Measurements from ENCODE around the gene CCDC188. TPM values are rescaled to one million over a fixed set of nuclear protein-coding genes. Genes with fewer than 3 reads are reported as not detected.
A peak's percentile ranks its signal among the peaks of the same experiment; 100 is the strongest.

The CCDC188 gene
- total RNA-seq, 1 donor from 2014 or later: 8.6 TPM

- peak overlapping the region; percentile 84 for H3K27ac Mint-ChIP-seq (ENCODE audit: unreplicated experiment)
- H3K27me3 Mint-ChIP-seq (ENCODE audit: low read depth): no peaks in the 10 kb centered on the region
- no peaks in the 10 kb centered on the region for H3K9me3 Mint-ChIP-seq
- no peaks in the 10 kb centered on the region for H3K36me3 Mint-ChIP-seq (ENCODE audit: low read depth)
- TF ChIP-seq, protein P1, sequence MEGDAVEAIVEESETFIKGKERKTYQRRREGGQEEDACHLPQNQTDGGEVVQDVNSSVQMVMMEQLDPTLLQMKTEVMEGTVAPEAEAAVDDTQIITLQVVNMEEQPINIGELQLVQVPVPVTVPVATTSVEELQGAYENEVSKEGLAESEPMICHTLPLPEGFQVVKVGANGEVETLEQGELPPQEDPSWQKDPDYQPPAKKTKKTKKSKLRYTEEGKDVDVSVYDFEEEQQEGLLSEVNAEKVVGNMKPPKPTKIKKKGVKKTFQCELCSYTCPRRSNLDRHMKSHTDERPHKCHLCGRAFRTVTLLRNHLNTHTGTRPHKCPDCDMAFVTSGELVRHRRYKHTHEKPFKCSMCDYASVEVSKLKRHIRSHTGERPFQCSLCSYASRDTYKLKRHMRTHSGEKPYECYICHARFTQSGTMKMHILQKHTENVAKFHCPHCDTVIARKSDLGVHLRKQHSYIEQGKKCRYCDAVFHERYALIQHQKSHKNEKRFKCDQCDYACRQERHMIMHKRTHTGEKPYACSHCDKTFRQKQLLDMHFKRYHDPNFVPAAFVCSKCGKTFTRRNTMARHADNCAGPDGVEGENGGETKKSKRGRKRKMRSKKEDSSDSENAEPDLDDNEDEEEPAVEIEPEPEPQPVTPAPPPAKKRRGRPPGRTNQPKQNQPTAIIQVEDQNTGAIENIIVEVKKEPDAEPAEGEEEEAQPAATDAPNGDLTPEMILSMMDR (conservative IDR thresholded peaks at IDR 0.05): no peak
- peaks cover 28% of the 10 kb centered on the region for H3K4me1 Mint-ChIP-seq
- H3K4me3 Mint-ChIP-seq: peak overlapping the region; percentile 66
- peak; percentile 69 for DNase-seq (ENCODE audit: low read depth, low spot score)
Measured at GRCh38 chr22:20155330-20156041, 4.6 kb upstream of the CCDC188 start.

GRCh38 chr22:20154602-20155187 is 3.8 kb upstream of the CCDC188 start:
- H3K36me3 Mint-ChIP-seq (ENCODE audit: low read depth): no peaks in the 10 kb centered on the region
- no peak overlapping the region for H3K4me3 Mint-ChIP-seq
- H3K27ac Mint-ChIP-seq (ENCODE audit: unreplicated experiment): peak overlapping the region; percentile 84
- no peaks in the 10 kb centered on the region for H3K27me3 Mint-ChIP-seq (ENCODE audit: low read depth)
- H3K4me1 Mint-ChIP-seq: peaks cover 28% of the 10 kb centered on the region
- H3K9me3 Mint-ChIP-seq: no peaks in the 10 kb centered on the region
- TF ChIP-seq, protein P1 (conservative IDR thresholded peaks at IDR 0.05): no peak
- peak; percentile 23 for DNase-seq (ENCODE audit: low read depth, low spot score)

- TF ChIP-seq, protein P1 (conservative IDR thresholded peaks at IDR 0.05): peak; percentile 25
- no peaks in the 10 kb centered on the region for H3K27me3 Mint-ChIP-seq (ENCODE audit: low read depth)
- no peaks in the 10 kb centered on the region for H3K36me3 Mint-ChIP-seq (ENCODE audit: low read depth)
- H3K9me3 Mint-ChIP-seq: no peaks in the 10 kb centered on the region
- DNase-seq (ENCODE audit: low read depth, low spot score): no peak
- H3K27ac Mint-ChIP-seq (ENCODE audit: unreplicated experiment): peak overlapping the region; percentile 72
- H3K4me1 Mint-ChIP-seq: peaks cover 28% of the 10 kb centered on the region
- H3K4me3 Mint-ChIP-seq: no peak overlapping the region
Measured at GRCh38 chr22:20153945-20154344, 3.1 kb upstream of the CCDC188 start.

DNA sequence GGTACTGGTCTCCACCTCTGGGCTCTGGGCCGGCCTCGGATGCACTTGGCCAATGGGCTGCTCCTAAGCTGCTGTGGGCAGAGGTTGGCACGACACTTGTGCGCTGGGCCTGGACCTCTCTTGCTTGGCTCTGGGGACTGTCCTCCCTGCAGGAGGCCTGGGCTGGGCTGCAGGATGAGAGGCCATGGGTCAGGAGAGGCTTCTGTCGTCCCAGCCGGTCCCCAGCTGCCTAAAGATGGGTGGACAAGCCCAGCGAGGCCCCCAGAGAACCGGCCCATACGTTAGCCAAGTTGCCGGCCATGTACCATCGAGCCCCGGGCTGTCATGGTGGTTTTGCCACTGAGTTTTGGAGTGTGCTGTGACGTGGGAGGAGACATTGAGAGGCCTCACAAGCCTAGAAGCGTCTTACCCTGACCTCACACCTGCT is 1.6 kb upstream of the CCDC188 start:
- H3K4me1 Mint-ChIP-seq: peaks cover 28% of the 10 kb centered on the region

GRCh38 chr22:20151276-20151588 is 377 bp upstream of the CCDC188 start:
- no peak overlapping the region for H3K27ac Mint-ChIP-seq (ENCODE audit: unreplicated experiment)

More for the DNA sequence above, 1.6 kb upstream of the CCDC188 start:
- no peak for DNase-seq (ENCODE audit: low read depth, low spot score)
- Mint-ChIP-seq H3K4me3 (no peak overlapping the region), H3K27ac (ENCODE audit: unreplicated experiment) (no peak overlapping the region), H3K27me3 (ENCODE audit: low read depth) (no peaks in the 10 kb centered on the region), H3K36me3 (ENCODE audit: low read depth) (no peaks in the 10 kb centered on the region), H3K9me3 (no peaks in the 10 kb centered on the region)
- TF ChIP-seq, protein P1 (conservative IDR thresholded peaks at IDR 0.05): no peak

More at GRCh38 chr22:20151276-20151588, 377 bp upstream of the CCDC188 start:
- DNase-seq (ENCODE audit: low read depth, low spot score): no peak
- Mint-ChIP-seq H3K27me3 (ENCODE audit: low read depth) (no peaks in the 10 kb centered on the region), H3K36me3 (ENCODE audit: low read depth) (no peaks in the 10 kb centered on the region), H3K9me3 (no peaks in the 10 kb centered on the region), H3K4me3 (peak overlapping the region; percentile 38), H3K4me1 (peaks cover 23% of the 10 kb centered on the region)
- TF ChIP-seq, protein P1 (conservative IDR thresholded peaks at IDR 0.05): no peak
